HepG2 (cell line): ENCODE measurements around the gene IL33. TPM values are rescaled to one million over a fixed set of nuclear protein-coding genes. Genes with fewer than 3 reads are reported as not detected.

ENCODE experiments used
- CCAR2 ChIP-seq: fragments of 200-400 bp; formaldehyde crosslinking; optimal IDR thresholded peaks from 2 replicates; pipeline ENCODE3; 2018; ENCODE audit warnings: low read depth, mild to moderate bottlenecking, low read length, moderate library complexity
- CSRNP2 ChIP-seq: sonication (generic); formaldehyde crosslinking; conservative IDR thresholded peaks from 2 replicates; pipeline ENCODE4 v1.8.0; 2022; ENCODE audit warnings: low read depth, missing genetic modification reagents
- DNMT3B ChIP-seq: conservative IDR thresholded peaks from 2 replicates; pipeline ENCODE4 v1.6.1; 2016; ENCODE audit warnings: missing biosample characterization, control low read depth
- EP300 ChIP-seq, 3 experiments: sonication (generic) in 1 of 3; formaldehyde crosslinking in 1 of 3; IDR thresholded peaks; 2 replicates each; pipeline versions ENCODE4 v1.5.1 to v1.6.1; 2011 to 2020; ENCODE audit warnings: low read depth in 2 of 3, low read length in 2 of 3, borderline replicate concordance in 1 of 3, improper control_type of control experiment in 1 of 3, mild to moderate bottlenecking in 1 of 3, missing genetic modification reagents in 1 of 3, moderate library complexity in 1 of 3
- FOXC1 ChIP-seq: sonication (generic); formaldehyde crosslinking; IDR thresholded peaks from 2 replicates; pipeline ENCODE4 v1.8.0; 2022; ENCODE audit warnings: mild to moderate bottlenecking, missing genetic modification reagents, borderline replicate concordance
- FOXM1 ChIP-seq: sonication (generic); formaldehyde crosslinking; IDR thresholded peaks from 2 replicates; pipeline ENCODE4 v1.5.0; 2020; ENCODE audit warnings: missing genetic modification reagents
- HOXD1 ChIP-seq: sonication (generic); formaldehyde crosslinking; IDR thresholded peaks from 2 replicates; pipeline ENCODE4 v1.5.0; 2020; ENCODE audit warnings: missing genetic modification reagents
- IRF1 ChIP-seq: sonication (generic); formaldehyde crosslinking; IDR thresholded peaks from 2 replicates; pipeline ENCODE4 v1.4.0; 2020; ENCODE audit warnings: low read depth, mild to moderate bottlenecking, missing genetic modification reagents
- KLF16 ChIP-seq, 2 experiments: sonication (generic) in 1 of 2; formaldehyde crosslinking in 1 of 2; IDR thresholded peaks; 2 replicates each; pipeline versions ENCODE4 v1.6.1 to v1.8.0; 2016 to 2023; ENCODE audit warnings: missing genetic modification reagents in 2 of 2, missing compliant biosample characterization in 1 of 2
- MIER2 ChIP-seq: IDR thresholded peaks from 2 replicates; pipeline ENCODE4 v1.6.1; 2016; ENCODE audit warnings: missing biosample characterization, missing genetic modification reagents
- NAIF1 ChIP-seq: sonication (generic); formaldehyde crosslinking; IDR thresholded peaks from 2 replicates; pipeline ENCODE4 v1.5.0; 2020; ENCODE audit warnings: mild to moderate bottlenecking, missing genetic modification reagents, borderline replicate concordance
- PRPF4 ChIP-seq: fragments of 200-400 bp; formaldehyde crosslinking; IDR thresholded peaks from 2 replicates; pipeline ENCODE4 v1.6.1; 2016; ENCODE audit warnings: low read length, low read depth; ENCODE audit not compliant: poor library complexity, severe bottlenecking
- RNF2 ChIP-seq: fragments of 450-650 bp; conservative IDR thresholded peaks from 2 replicates; pipeline ENCODE4 v1.6.1; 2016; ENCODE audit warnings: low read depth
- SRF ChIP-seq: IDR thresholded peaks from 2 replicates; pipeline ENCODE4 v1.6.1; 2011; ENCODE audit warnings: mild to moderate bottlenecking, low read depth, low read length, moderate library complexity
- TCF7 ChIP-seq: sonication (generic); IDR thresholded peaks from 2 replicates; pipeline ENCODE4 v1.6.1; 2016; ENCODE audit warnings: antibody characterized with exemption, low read depth
- YEATS4 ChIP-seq: sonication (generic); formaldehyde crosslinking; IDR thresholded peaks from 2 replicates; pipeline ENCODE4 v1.4.0; 2020; ENCODE audit warnings: missing genetic modification reagents, borderline replicate concordance
- YY1 ChIP-seq: IDR thresholded peaks from 2 replicates; pipeline ENCODE4 v1.6.1; 2011; ENCODE audit warnings: low read length, low read depth, moderate library complexity, mild to moderate bottlenecking; ENCODE audit not compliant: insufficient read depth, insufficient replicate concordance
- ZFP62 ChIP-seq: sonication (generic); formaldehyde crosslinking; IDR thresholded peaks from 2 replicates; pipeline ENCODE4 v1.4.0; 2020; ENCODE audit warnings: missing genetic modification reagents
- ZNF234 ChIP-seq: sonication (generic); formaldehyde crosslinking; conservative IDR thresholded peaks from 2 replicates; pipeline ENCODE4 v1.5.1; 2020; ENCODE audit warnings: mild to moderate bottlenecking, missing genetic modification reagents
- ZNF484 ChIP-seq: sonication (generic); formaldehyde crosslinking; IDR thresholded peaks from 2 replicates; pipeline ENCODE4 v1.5.1; 2020; ENCODE audit warnings: mild to moderate bottlenecking, low read depth, missing genetic modification reagents, borderline replicate concordance
- ZNF670 ChIP-seq: sonication (generic); formaldehyde crosslinking; IDR thresholded peaks from 2 replicates; pipeline ENCODE4 v1.8.0; 2022; ENCODE audit warnings: mild to moderate bottlenecking, missing genetic modification reagents, borderline replicate concordance
- ZNF7 ChIP-seq: IDR thresholded peaks from 2 replicates; pipeline ENCODE4 v1.6.1; 2016; ENCODE audit warnings: missing biosample characterization, missing genetic modification reagents
- ZNF766 ChIP-seq: sonication (generic); formaldehyde crosslinking; IDR thresholded peaks from 2 replicates; pipeline ENCODE4 v1.5.0; 2020; ENCODE audit warnings: missing genetic modification reagents, borderline replicate concordance
- ZNF790 ChIP-seq: sonication (generic); formaldehyde crosslinking; IDR thresholded peaks from 2 replicates; pipeline ENCODE4 v1.8.0; 2022; ENCODE audit warnings: missing genetic modification reagents, mild to moderate bottlenecking, borderline replicate concordance
- polyA plus RNA-seq, 8 experiments: library from polyadenylated mRNA; depleted of rRNA in 3 of 8; stranded (reverse) in 7 of 8; unstranded in 1 of 8; fragments of >200 nt; fragmentation: Illumina TruSeq in 4 of 8; extraction: Trizol in 4 of 8; gene quantifications; 2 replicates each; pipeline versions ENCODE4 v1.2.1 to v1.2.3, GENCODE V29; 2011 to 2016; ENCODE audit warnings: low read depth in 4 of 8, missing spikeins in 1 of 8, mixed read lengths in 1 of 8; ENCODE audit not compliant: insufficient read depth in 1 of 8
- total RNA-seq, 5 experiments: library from RNA; depleted of rRNA; stranded (reverse); fragments of >200 nt; fragmentation: Illumina TruSeq; extraction: Trizol; gene quantifications; 2 replicates each; pipeline ENCODE4 v1.2.3, GENCODE V29; 2016; ENCODE audit warnings: low read depth in 1 of 5
- TF ChIP-seq, protein P1 (sequence below): fragments of 450-650 bp; IDR thresholded peaks from 2 replicates; pipeline ENCODE4 v1.6.1; 2017
- TF ChIP-seq, protein P2 (sequence below): sonication (generic); formaldehyde crosslinking; IDR thresholded peaks from 2 replicates; pipeline ENCODE4 v1.4.0; 2020; ENCODE audit warnings: mild to moderate bottlenecking, missing genetic modification reagents

Gene IL33
- total and polyA plus RNA-seq, 2 of the 13 experiments (the other 11 are each of a cell fraction or from before 2014, with no cell fraction given) = 0.05 TPM; not detected in 1

GRCh38 chr9:6239048-6239461 lies 23.4 kb downstream of the IL33 start (continued):
- TF ChIP-seq EP300 (IDR thresholded peaks at IDR 0.05; ENCODE audit: low read depth in 2 of 2, low read length in 2 of 2) = peak in 1 of 2 experiments; percentile 41; a peak in 1 of 4 replicates
- peak; percentile 39; the same call in 1 of the 2 replicates for TF ChIP-seq EP300 (CRISPR knock-in tag; IDR thresholded peaks at IDR 0.05; ENCODE audit: borderline replicate concordance)
- no peak for TF ChIP-seq FOXC1
- no peak for TF ChIP-seq NAIF1 (CRISPR knock-in tag)
- TF ChIP-seq ZNF7 (CRISPR knock-in tag) = no peak
- TF ChIP-seq, protein P1, sequence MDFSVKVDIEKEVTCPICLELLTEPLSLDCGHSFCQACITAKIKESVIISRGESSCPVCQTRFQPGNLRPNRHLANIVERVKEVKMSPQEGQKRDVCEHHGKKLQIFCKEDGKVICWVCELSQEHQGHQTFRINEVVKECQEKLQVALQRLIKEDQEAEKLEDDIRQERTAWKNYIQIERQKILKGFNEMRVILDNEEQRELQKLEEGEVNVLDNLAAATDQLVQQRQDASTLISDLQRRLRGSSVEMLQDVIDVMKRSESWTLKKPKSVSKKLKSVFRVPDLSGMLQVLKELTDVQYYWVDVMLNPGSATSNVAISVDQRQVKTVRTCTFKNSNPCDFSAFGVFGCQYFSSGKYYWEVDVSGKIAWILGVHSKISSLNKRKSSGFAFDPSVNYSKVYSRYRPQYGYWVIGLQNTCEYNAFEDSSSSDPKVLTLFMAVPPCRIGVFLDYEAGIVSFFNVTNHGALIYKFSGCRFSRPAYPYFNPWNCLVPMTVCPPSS = no peak
- no peak for TF ChIP-seq ZNF766
- TF ChIP-seq ZNF234 (CRISPR knock-in tag) = no peak
- peak; percentile 95 for TF ChIP-seq SRF
- TF ChIP-seq KLF16 (CRISPR knock-in tag; IDR thresholded peaks at IDR 0.05) = 0 out of 4 replicates have a peak, but pooled peaks of 1 of the 2 experiments have one; percentile 30
- no peak for TF ChIP-seq FOXM1
- no peak for TF ChIP-seq IRF1 (CRISPR knock-in tag)
- no peak for TF ChIP-seq HOXD1
- no peak for TF ChIP-seq CCAR2
- no peak for TF ChIP-seq DNMT3B (CRISPR knock-in tag)
- 0 out of 2 replicates have a peak, but pooled peaks have one; percentile 23 for TF ChIP-seq MIER2 (CRISPR knock-in tag)
- peak; percentile 61 for TF ChIP-seq TCF7
- TF ChIP-seq YEATS4 (CRISPR knock-in tag) = no peak; the same call in 1 of the 2 replicates
- TF ChIP-seq PRPF4 = no peak
- TF ChIP-seq ZNF790 = no peak
- TF ChIP-seq ZFP62 (CRISPR knock-in tag) = no peak
- TF ChIP-seq, protein P2, sequence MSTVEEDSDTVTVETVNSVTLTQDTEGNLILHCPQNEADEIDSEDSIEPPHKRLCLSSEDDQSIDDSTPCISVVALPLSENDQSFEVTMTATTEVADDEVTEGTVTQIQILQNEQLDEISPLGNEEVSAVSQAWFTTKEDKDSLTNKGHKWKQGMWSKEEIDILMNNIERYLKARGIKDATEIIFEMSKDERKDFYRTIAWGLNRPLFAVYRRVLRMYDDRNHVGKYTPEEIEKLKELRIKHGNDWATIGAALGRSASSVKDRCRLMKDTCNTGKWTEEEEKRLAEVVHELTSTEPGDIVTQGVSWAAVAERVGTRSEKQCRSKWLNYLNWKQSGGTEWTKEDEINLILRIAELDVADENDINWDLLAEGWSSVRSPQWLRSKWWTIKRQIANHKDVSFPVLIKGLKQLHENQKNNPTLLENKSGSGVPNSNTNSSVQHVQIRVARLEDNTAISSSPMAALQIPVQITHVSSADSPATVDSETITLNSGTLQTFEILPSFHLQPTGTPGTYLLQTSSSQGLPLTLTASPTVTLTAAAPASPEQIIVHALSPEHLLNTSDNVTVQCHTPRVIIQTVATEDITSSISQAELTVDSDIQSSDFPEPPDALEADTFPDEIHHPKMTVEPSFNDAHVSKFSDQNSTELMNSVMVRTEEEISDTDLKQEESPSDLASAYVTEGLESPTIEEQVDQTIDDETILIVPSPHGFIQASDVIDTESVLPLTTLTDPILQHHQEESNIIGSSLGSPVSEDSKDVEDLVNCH (CRISPR knock-in tag) = no peak
- 0 out of 2 replicates have a peak, but pooled peaks have one; percentile 34 for TF ChIP-seq ZNF670 (CRISPR knock-in tag)
- no peak for TF ChIP-seq YY1
- no peak for TF ChIP-seq ZNF484 (CRISPR knock-in tag)
- TF ChIP-seq RNF2 = no peak
- no peak for TF ChIP-seq CSRNP2 (CRISPR knock-in tag)
